SH-SY5Y (cell line): ENCODE results near the gene RWDD1.

Experiments
- GATA2 ChIP-seq: IDR thresholded peaks from 2 replicates; pipeline ENCODE4 v1.6.1; 2011; ENCODE audit warnings: mild to moderate bottlenecking, low read depth, low read length
- GATA3 ChIP-seq: IDR thresholded peaks from 2 replicates; pipeline ENCODE4 v1.6.1; 2011; ENCODE audit warnings: low read depth, mild to moderate bottlenecking, low read length, moderate library complexity

Gene RWDD1

DNA sequence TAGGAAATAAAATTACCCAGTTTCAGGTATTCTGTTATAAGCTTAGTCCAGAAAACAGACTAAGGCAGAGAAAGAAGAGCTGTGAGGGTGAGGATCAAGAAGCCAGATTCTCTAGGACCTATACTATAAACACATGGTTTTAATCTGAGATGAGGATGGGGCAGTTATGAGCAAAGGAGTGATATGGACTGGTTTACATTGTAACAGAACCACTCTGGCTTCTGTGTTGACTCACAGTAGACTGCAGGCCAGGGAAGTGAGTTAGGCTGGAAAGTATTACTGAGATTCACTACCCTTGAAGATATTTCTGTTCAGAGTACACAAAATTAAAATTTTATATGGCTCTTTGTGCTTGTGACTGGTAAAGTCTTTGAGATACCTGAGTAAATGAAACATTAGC lies 3.2 kb upstream of the RWDD1 start:
- TF ChIP-seq GATA3 (no peak), GATA2 (no peak)

GRCh38 chr6:116568821-116569755 lies 2.2 kb upstream of the RWDD1 start:
- TF ChIP-seq GATA3, result no peak
- no peak for TF ChIP-seq GATA2

DNA sequence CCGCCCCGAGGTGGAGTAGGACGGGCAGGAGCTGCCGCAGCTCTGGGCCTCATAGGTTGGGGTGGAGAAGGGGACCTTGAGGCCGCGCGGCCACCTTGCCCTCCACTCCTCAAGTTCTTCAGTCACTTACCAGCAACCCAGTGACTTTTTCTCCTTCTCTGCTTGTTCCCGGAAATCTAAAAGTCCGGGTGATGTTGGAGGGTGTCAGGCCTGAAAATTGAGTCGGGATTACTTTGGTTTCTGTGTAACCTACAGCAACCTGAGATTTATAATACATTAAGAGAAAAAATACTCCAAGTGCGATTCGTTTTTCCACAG lies 338 bp downstream of the RWDD1 start:
- TF ChIP-seq GATA3 (no peak), GATA2 (no peak)

DNA sequence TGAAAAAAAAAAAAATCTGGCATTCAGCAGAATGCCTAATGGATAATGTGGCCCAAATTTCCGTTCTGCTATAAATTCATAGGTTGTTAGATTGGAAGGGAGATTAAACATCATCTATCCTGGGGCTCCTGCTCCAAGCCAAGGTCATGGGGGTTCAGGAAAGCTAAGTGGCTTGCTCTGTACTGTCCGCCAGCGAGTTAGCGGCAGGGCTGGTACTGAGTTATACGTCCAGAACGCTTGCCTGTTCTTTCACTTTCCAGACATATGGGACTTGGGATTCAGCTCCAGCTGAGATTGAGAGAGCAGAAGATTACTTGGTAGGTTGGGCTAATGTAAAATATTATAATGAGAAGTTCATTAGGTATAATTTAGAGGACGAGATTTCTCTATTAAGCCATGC lies 858 bp downstream of the RWDD1 start:
- no peak for TF ChIP-seq GATA3
- TF ChIP-seq GATA2, result no peak

DNA sequence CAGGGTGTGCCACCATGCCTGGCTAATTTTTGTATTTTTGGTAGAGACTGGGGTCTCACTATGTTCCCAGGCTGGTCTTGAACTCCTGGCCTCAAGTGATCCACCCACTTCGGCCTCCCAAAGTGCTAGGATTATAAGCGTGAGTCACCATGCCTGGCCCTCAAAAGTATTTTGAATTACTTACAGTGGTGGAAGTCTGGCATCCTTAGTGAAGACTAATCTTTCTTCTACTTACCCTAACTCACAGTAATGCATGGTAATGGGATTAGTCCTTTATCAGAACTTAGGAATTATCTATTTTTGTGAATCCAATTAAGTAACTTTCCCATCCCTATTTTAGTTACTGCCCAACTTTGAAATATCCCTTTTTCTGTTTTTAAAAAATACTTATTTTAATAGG lies 3.9 kb downstream of the RWDD1 start:
- TF ChIP-seq GATA2 (no peak), GATA3 (no peak)

DNA sequence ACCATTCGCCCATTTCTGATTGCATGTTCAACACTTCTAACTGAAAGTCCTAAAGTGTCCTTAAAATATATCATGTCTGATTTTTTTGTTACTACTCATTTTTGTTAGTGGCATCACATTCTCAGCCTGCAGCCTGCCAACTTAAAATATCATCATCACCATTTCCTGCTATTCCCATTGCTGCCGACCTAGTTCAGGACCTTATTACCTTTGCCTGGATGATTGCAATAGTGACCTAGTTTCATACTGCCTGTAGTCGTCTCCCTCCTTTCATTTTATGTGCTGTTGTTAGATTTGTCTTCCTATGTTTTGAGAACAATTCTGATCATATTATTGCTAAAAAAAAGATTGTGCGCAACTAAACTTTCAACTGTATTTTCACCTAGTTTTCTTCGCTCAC lies 6.2 kb downstream of the RWDD1 start:
- TF ChIP-seq GATA2 (no peak), GATA3 (no peak)

DNA sequence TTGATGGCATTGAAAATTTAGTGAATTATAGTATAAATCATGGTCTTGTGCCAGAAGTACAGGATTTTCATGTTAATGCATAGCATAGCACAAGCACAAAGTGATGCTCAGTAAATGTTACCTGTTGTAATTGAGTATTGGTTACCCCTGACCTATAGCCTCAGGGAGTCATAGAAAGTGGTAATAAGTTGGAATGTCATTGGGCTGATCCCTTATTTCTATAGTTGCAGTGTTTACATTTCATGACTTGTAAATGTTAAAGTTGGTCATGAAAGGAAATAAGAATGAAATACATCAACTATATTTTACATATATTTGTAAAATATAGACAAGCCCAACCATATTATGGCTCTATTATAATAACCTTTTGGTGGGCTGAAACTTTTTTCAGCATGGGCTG lies 7.0 kb downstream of the RWDD1 start:
- no peak for TF ChIP-seq GATA2
- TF ChIP-seq GATA3, result no peak

DNA sequence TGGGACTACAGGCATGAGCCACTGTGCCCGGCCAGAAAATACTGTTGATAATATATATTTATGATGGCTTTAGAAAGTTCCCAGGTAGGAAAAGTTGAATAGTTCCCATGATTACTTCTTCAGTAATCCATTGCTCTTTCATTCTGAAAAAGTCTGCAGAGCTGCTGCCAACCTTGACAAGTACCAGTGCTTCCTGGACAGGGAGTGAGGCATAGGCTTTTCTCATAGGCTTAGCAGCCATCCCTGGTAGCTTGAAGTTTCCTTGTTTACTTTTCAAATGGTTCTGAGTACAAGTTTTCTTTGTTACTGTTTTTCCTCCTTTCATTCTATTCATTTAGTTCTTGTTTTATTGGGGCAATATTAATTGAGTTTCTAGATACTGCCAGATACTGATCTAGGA lies 7.8 kb downstream of the RWDD1 start:
- TF ChIP-seq GATA3 (no peak), GATA2 (no peak)

- TF ChIP-seq GATA2, result no peak
These were observed 8.9 kb downstream of the RWDD1 start for GRCh38 chr6:116580198-116580597.

GRCh38 chr6:116586276-116586675 lies 15.0 kb downstream of the RWDD1 start:
- TF ChIP-seq GATA2 (no peak), GATA3 (no peak)

DNA sequence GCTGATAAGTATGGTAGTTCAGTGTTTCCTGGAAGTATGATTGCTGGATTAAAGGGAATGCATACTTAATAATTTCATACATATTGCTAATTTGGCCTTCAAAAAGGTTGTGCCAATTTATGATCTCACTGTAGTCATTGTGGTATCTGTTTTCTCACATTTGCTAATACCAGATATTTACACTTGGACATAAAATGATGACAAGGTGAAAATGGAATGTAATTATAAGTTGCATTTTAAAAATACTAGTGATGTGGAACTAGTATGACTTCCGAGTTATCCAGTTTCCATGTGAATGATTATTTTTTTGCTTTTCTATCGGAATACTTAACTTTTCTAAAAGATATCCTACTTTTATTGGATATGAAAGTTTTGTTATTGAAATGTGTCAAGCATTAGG lies 15.4 kb downstream of the RWDD1 start:
- TF ChIP-seq GATA3 (no peak), GATA2 (no peak)

DNA sequence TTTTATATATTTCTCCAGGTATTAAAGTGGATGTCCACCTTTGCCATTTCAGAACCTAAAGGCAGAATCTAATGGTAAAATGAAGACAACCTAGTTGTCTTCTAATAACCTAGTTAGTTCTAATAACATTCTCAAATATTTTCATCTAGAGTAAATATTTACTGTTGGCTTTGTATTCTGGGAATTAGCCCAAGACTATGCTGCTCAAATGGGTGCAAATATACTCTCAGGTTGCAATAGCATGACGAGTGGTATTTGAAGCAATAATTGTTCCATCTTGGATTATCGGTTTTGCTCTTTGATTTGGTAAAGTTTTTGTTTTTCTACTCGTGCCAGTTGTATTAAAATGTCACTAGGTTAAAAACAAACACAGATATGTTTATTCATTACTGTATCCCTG lies 23.9 kb downstream of the RWDD1 start:
- TF ChIP-seq GATA2, result no peak
- TF ChIP-seq GATA3, result no peak

GRCh38 chr6:116596815-116597214 lies 25.5 kb downstream of the RWDD1 start:
- TF ChIP-seq GATA3 (no peak), GATA2 (no peak)

DNA sequence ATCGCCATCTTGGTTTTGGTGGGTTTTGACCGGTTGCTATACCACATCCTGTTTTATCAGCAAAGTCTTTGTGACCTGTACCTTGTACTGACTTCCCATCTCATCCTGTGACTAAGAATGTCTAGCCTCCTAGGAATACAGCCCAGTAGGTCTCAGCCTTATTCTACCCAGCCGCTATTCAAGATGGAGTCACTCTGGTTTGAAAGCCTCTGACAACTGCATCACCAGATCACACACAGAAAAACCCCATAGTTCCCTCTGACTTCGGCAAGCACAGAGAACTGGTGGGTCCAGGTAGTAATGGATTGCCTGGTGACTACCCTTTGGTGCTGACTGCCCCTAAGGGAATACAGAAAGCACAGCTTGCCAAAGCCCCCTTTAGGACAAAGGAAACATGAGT lies 34.6 kb downstream of the RWDD1 start:
- TF ChIP-seq GATA2 (no peak), GATA3 (no peak)

GRCh38 chr6:116611056-116611455 lies 39.8 kb downstream of the RWDD1 start:
- no peak for TF ChIP-seq GATA3
- no peak for TF ChIP-seq GATA2

DNA sequence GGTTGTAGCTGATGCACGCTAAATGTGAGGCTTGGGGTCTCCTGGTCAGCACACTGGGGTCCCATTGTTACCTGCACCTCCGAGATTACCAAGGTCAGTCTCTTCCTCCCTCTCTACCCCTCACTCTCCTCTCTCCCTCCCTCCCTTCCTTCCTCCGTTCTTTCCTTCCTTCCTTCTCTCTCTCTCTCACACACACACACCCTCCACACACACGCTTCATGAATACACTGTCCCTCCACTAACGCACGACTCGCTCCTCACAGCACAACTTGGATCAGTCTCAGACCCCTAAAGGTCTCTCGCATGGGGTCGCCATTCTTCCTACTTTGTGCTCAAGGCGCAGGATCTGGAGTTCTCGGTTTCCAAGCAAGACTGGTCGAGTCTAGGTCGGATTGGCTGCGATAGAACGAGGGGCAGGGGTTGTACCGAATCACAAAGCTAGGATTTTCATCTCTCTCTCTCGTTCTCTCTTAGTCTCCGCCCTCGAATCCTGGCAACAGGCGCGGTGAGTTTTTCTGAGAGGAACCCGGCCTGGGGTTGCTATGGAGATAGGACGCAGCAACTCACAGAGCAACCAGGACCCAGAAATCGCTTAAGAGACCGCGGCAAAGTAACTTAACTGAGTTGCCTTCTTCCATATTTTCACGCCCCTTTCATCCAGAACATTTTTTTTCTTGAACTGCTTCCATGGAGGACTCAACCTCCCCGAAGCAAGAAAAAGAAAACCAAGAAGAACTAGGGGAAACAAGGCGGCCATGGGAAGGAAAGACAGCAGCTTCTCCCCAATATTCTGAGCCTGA lies 44.8 kb downstream of the RWDD1 start, which contains the start of gene RSPH4A:
Gene RSPH4A (plus strand): TSS at position 543 of the 800 bp plus-strand sequence. CDS start 145 bp downstream, at position 688.
- TF ChIP-seq GATA2 (peak; percentile 30; the same call in 1 of the 2 replicates), GATA3 (no peak)
